OCI-LY1 (cell line): ENCODE data around the gene ADAMTSL1.

Source experiments
- EZH2 ChIP-seq: fragments of 200-600 bp; sonication (generic), shearing (Covaris generic); IDR thresholded peaks from 2 replicates; pipeline ENCODE4 v1.8.0; 2017; ENCODE audit warnings: borderline replicate concordance, mixed run types, mild to moderate bottlenecking, antibody characterized with exemption, low read length, moderate library complexity, mixed read lengths
- TF ChIP-seq, protein P1 (sequence below): fragments of 200-600 bp; sonication (generic), shearing (Covaris generic); IDR thresholded peaks from 2 replicates; pipeline ENCODE4 v1.5.1; 2017; ENCODE audit warnings: mild to moderate bottlenecking, antibody characterized with exemption, low read length, moderate library complexity, mixed read lengths

DNA sequence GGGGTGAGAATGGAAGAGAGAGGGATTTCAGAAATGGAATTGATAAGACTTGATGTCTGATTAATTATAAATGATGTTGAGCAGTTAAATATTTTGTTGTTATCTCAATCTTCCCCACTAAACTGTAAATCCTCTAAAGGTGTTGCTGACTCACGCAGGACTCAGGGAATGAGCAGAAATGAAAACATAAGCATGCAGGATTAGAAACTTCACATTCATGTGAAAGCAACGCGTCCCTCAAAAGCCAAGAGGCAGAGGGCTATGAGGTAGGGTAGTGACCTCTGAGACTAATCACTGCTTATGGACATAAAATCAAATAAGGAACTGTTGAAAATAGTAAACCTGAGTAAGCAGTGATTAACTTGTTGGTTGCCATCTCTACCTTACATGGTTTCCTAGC, 21.1 kb downstream of the ADAMTSL1 start:
- TF ChIP-seq, protein P1, sequence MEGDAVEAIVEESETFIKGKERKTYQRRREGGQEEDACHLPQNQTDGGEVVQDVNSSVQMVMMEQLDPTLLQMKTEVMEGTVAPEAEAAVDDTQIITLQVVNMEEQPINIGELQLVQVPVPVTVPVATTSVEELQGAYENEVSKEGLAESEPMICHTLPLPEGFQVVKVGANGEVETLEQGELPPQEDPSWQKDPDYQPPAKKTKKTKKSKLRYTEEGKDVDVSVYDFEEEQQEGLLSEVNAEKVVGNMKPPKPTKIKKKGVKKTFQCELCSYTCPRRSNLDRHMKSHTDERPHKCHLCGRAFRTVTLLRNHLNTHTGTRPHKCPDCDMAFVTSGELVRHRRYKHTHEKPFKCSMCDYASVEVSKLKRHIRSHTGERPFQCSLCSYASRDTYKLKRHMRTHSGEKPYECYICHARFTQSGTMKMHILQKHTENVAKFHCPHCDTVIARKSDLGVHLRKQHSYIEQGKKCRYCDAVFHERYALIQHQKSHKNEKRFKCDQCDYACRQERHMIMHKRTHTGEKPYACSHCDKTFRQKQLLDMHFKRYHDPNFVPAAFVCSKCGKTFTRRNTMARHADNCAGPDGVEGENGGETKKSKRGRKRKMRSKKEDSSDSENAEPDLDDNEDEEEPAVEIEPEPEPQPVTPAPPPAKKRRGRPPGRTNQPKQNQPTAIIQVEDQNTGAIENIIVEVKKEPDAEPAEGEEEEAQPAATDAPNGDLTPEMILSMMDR, result no peak
- no peak for TF ChIP-seq EZH2
